HL-60 (cell line): Measurements from ENCODE around the gene UBE2QL1.

Source experiments
- CTCF ChIP-seq: IDR thresholded peaks from one replicate; pipeline ENCODE4 v1.5.1; 2011; ENCODE audit warnings: low read length, control low read depth, inconsistent platforms; ENCODE audit not compliant: insufficient read depth
- POLR2AphosphoS5 ChIP-seq: IDR thresholded peaks from 2 replicates; pipeline ENCODE4 v1.6.1; 2012; ENCODE audit warnings: low read depth

- TF ChIP-seq CTCF (no peak), POLR2AphosphoS5 (no peak)
These were observed 56.7 kb downstream of the UBE2QL1 start for GRCh38 chr5:6505416-6505755.
